H9 (cell line): Measurements from ENCODE around the gene ADNP2. TPM values are rescaled to one million over a fixed set of nuclear protein-coding genes. Genes with fewer than 3 reads are reported as not detected.

Experiments used
- DNase-seq: peaks from one replicate; pipeline ENCODE4 v3.0.0-alpha.2; 2017
- H2AFZ ChIP-seq: one replicate; pipeline ENCODE4 v1.6.1; 2013; ENCODE audit warnings: mild to moderate bottlenecking, low read length, control low read depth, moderate library complexity
- H2AK5ac ChIP-seq: 2 replicates; pipeline ENCODE4 v1.6.1; 2013; ENCODE audit warnings: low read length, control low read depth, mixed read lengths; ENCODE audit not compliant: insufficient read length
- H2BK120ac ChIP-seq: one replicate; pipeline ENCODE4 v1.6.1; 2013; ENCODE audit warnings: low read depth, mild to moderate bottlenecking, low read length, control low read depth, inconsistent platforms; ENCODE audit not compliant: poor library complexity, severe bottlenecking
- H2BK12ac ChIP-seq: 2 replicates; pipeline ENCODE4 v1.6.1; 2013; ENCODE audit warnings: low read length, control low read depth, mixed read lengths, low read depth; ENCODE audit not compliant: insufficient read length
- H2BK15ac ChIP-seq: 2 replicates; pipeline ENCODE4 v1.6.1; 2013; ENCODE audit warnings: low read depth, low read length, control low read depth
- H2BK20ac ChIP-seq: one replicate; pipeline ENCODE4 v1.6.1; 2013; ENCODE audit warnings: low read depth, mild to moderate bottlenecking, low read length, control low read depth, inconsistent platforms; ENCODE audit not compliant: poor library complexity, severe bottlenecking
- H2BK5ac ChIP-seq: 2 replicates; pipeline ENCODE4 v1.6.1; 2013; ENCODE audit warnings: low read length, control low read depth, mixed read lengths; ENCODE audit not compliant: insufficient read length
- H3K14ac ChIP-seq: 2 replicates; pipeline ENCODE4 v1.6.1; 2013; ENCODE audit warnings: low read length, control low read depth; ENCODE audit not compliant: insufficient read depth
- H3K18ac ChIP-seq: 2 replicates; pipeline ENCODE4 v1.6.1; 2013; ENCODE audit warnings: low read depth, mild to moderate bottlenecking, mixed read lengths, low read length, control low read depth; ENCODE audit not compliant: insufficient read length
- H3K23ac ChIP-seq: 2 replicates; pipeline ENCODE4 v1.6.1; 2013; ENCODE audit warnings: low read length, control low read depth, mixed read lengths, low read depth; ENCODE audit not compliant: insufficient read length
- H3K23me2 ChIP-seq: 2 replicates; pipeline ENCODE4 v1.6.1; 2013; ENCODE audit warnings: low read depth, mild to moderate bottlenecking, mixed read lengths, low read length, control low read depth; ENCODE audit not compliant: insufficient read length, poor library complexity, severe bottlenecking
- H3K27ac ChIP-seq: 2 replicates; pipeline ENCODE4 v1.5.1; 2013; ENCODE audit warnings: low read length, control low read depth, mixed read lengths, low read depth; ENCODE audit not compliant: insufficient read length
- H3K27me3 ChIP-seq: 2 replicates; pipeline ENCODE4 v1.6.1; 2013; ENCODE audit warnings: low read length, control low read depth, inconsistent platforms; ENCODE audit not compliant: insufficient read depth
- H3K4ac ChIP-seq: 2 replicates; pipeline ENCODE4 v1.6.1; 2013; ENCODE audit warnings: low read depth, mild to moderate bottlenecking, control low read depth, inconsistent platforms, low read length, moderate library complexity
- H3K4me1 ChIP-seq: 2 replicates; pipeline ENCODE4 v1.6.1; 2013; ENCODE audit warnings: low read length, control low read depth, inconsistent platforms; ENCODE audit not compliant: insufficient read depth
- H3K4me2 ChIP-seq: 2 replicates; pipeline ENCODE4 v1.6.1; 2013; ENCODE audit warnings: low read length, control low read depth, mixed read lengths; ENCODE audit not compliant: insufficient read length, insufficient read depth
- H3K56ac ChIP-seq: 2 replicates; pipeline ENCODE4 v1.6.1; 2013; ENCODE audit warnings: low read depth, mild to moderate bottlenecking, mixed read lengths, low read length, control low read depth; ENCODE audit not compliant: insufficient read length
- H3K79me1 ChIP-seq: 2 replicates; pipeline ENCODE4 v1.6.1; 2013; ENCODE audit warnings: low read depth, mild to moderate bottlenecking, moderate library complexity, low read length, control low read depth, inconsistent platforms; ENCODE audit not compliant: insufficient read depth, poor library complexity, severe bottlenecking
- H3K79me2 ChIP-seq: 2 replicates; pipeline ENCODE4 v1.6.1; 2013; ENCODE audit warnings: low read length, control low read depth, inconsistent platforms; ENCODE audit not compliant: insufficient read depth
- H3K9ac ChIP-seq: 2 replicates; pipeline ENCODE4 v1.6.1; 2013; ENCODE audit warnings: low read length, control low read depth, mixed read lengths; ENCODE audit not compliant: insufficient read length; ENCODE audit errors: extremely low read depth
- H3K9me3 ChIP-seq: one replicate; pipeline ENCODE4 v1.6.1; 2013; ENCODE audit warnings: low read depth, low read length, inconsistent platforms; ENCODE audit not compliant: control insufficient read depth
- H3T11ph ChIP-seq: one replicate; pipeline ENCODE4 v1.6.1; 2013; ENCODE audit warnings: mild to moderate bottlenecking, low read length, control low read depth, inconsistent platforms
- H4K20me1 ChIP-seq: one replicate; pipeline ENCODE4 v1.6.1; 2013; ENCODE audit not compliant: control insufficient read depth, insufficient read length, insufficient read depth
- H4K5ac ChIP-seq: 2 replicates; pipeline ENCODE4 v1.6.1; 2013; ENCODE audit warnings: low read depth, mild to moderate bottlenecking, mixed read lengths, low read length, control low read depth; ENCODE audit not compliant: insufficient read length
- H4K8ac ChIP-seq: replicated peaks from 2 replicates; pipeline ENCODE4 v1.6.1; 2013; ENCODE audit warnings: low read length, control low read depth, mixed read lengths, low read depth; ENCODE audit not compliant: insufficient read length
- H4K91ac ChIP-seq: 2 replicates; pipeline ENCODE4 v1.6.1; 2013; ENCODE audit warnings: low read depth, mild to moderate bottlenecking, moderate library complexity, mixed read lengths, low read length, control low read depth; ENCODE audit not compliant: insufficient read length
- H3K27ac Mint-ChIP-seq, 3 experiments: 2 replicates in 2 of 3; 3 replicates in 1 of 3; pipeline ENCODE4 v1.8.0; 2020 to 2021; ENCODE audit warnings: mixed read lengths in 3 of 3, mild to moderate bottlenecking in 1 of 3, moderate library complexity in 1 of 3
- H3K27me3 Mint-ChIP-seq: 2 replicates; pipeline ENCODE4 v1.8.0; 2021; ENCODE audit warnings: low read depth, mild to moderate bottlenecking, moderate library complexity, mixed read lengths
- H3K36me3 Mint-ChIP-seq, 3 experiments: 2 replicates in 2 of 3; 3 replicates in 1 of 3; pipeline ENCODE4 v1.8.0; 2020 to 2021; ENCODE audit warnings: low read depth in 3 of 3, mixed read lengths in 3 of 3; ENCODE audit not compliant: insufficient read depth in 1 of 3
- H3K4me1 Mint-ChIP-seq, 2 experiments: 2 replicates each; pipeline ENCODE4 v1.8.0; 2020; ENCODE audit warnings: mixed read lengths in 2 of 2
- H3K4me3 Mint-ChIP-seq, 2 experiments: 2 replicates in 1 of 2; 3 replicates in 1 of 2; pipeline ENCODE4 v1.8.0; 2020 to 2021; ENCODE audit warnings: mild to moderate bottlenecking in 2 of 2, mixed read lengths in 2 of 2, moderate library complexity in 1 of 2
- H3K9me3 Mint-ChIP-seq, 2 experiments: 2 replicates in 1 of 2; 3 replicates in 1 of 2; pipeline ENCODE4 v1.8.0; 2020; ENCODE audit warnings: mild to moderate bottlenecking in 2 of 2, mixed read lengths in 2 of 2, moderate library complexity in 1 of 2
- CTCF ChIP-seq: fragments of 200-600 bp; sonication (generic); conservative IDR thresholded peaks from 3 replicates; pipeline ENCODE4 v1.8.0; 2021; ENCODE audit warnings: antibody characterized with exemption, mild to moderate bottlenecking
- WGBS: extraction: QIAGEN DNeasy Blood & Tissue Kit; methylation state at CpG from one replicate; pipeline ENCODE4 v1.1.7; 2013; ENCODE audit warnings: missing lambda C conversion rate, low lambda C conversion rate, mixed read lengths; ENCODE audit not compliant: insufficient read length; ENCODE audit errors: extremely low coverage; 5-methylcytosine and 5-hydroxymethylcytosine counted together
- total RNA-seq: library from RNA; stranded (reverse); gene quantifications from 2 replicates; pipeline ENCODE4 v1.2.1, GENCODE V29; 2021

The ADNP2 gene
- total RNA-seq, 1 experiment from 2014 or later, result 53.5 TPM

- H2BK15ac ChIP-seq, result no peak overlapping the region
- H3K27ac ChIP-seq, result no peak overlapping the region
- no peak overlapping the region for H4K91ac ChIP-seq
- no peak overlapping the region for H2BK120ac ChIP-seq
- H3K4me1 ChIP-seq, result peaks cover 2% of the 10 kb centered on the region; the same call in 1 of the 2 replicates
- H3K27me3 Mint-ChIP-seq, result peaks cover 5% of the 10 kb centered on the region
- H3K9me3 ChIP-seq, result no peaks in the 10 kb centered on the region
- no peak overlapping the region for H2BK12ac ChIP-seq
- H3K4me3 Mint-ChIP-seq, result no peak overlapping the region
- H3K4ac ChIP-seq, result no peak overlapping the region
- H3K27ac Mint-ChIP-seq, result no peak overlapping the region
- no peak for TF ChIP-seq CTCF
- H3K23me2 ChIP-seq, result no peaks in the 10 kb centered on the region
- H3K36me3 Mint-ChIP-seq, result peaks cover 12 to 26% (median 13%) of the 10 kb centered on the region in 3 experiments
- peaks cover 7% of the 10 kb centered on the region in 2 experiments for H3K4me1 Mint-ChIP-seq
- no peaks in the 10 kb centered on the region for H3K79me2 ChIP-seq
- DNase-seq, result no peak
- peaks cover 24% of the 10 kb centered on the region in 2 experiments for H3K9me3 Mint-ChIP-seq
- H3K23ac ChIP-seq, result no peak overlapping the region
- H3K79me1 ChIP-seq, result no peaks in the 10 kb centered on the region
- peak overlapping the region; percentile 8; the same call in 1 of the 2 replicates for H3K14ac ChIP-seq
- H3T11ph ChIP-seq, result no peak overlapping the region
- no peak overlapping the region for H3K9ac ChIP-seq
- no peak overlapping the region for H3K18ac ChIP-seq
- H2AFZ ChIP-seq, result no peak overlapping the region
- H3K27me3 ChIP-seq, result no peaks in the 10 kb centered on the region
- no peaks in the 10 kb centered on the region for H4K20me1 ChIP-seq
- no peak overlapping the region for H3K4me2 ChIP-seq
- no peak overlapping the region for H2BK5ac ChIP-seq
- H3K56ac ChIP-seq, result no peak overlapping the region
- H4K5ac ChIP-seq, result no peak overlapping the region
- H4K8ac ChIP-seq, result no peak overlapping the region
- no peak overlapping the region for H2BK20ac ChIP-seq
- H2AK5ac ChIP-seq, result no peak overlapping the region
- WGBS, result no CpG with 5 or more reads among the region's 21 CpGs
These were observed 31.2 kb upstream of the ADNP2 start for GRCh38 chr18:80077873-80078272.
